Suprapubic skin (tissue), 4 donors: ENCODE measurements around the gene CYP4F22. TPM values are rescaled to one million over a fixed set of nuclear protein-coding genes. Genes with fewer than 3 reads are reported as not detected.
A peak's percentile ranks its signal among the peaks of the same experiment; 100 is the strongest.

ENCODE experiments used
- DNase-seq, 2 donors: peaks; one replicate each; pipeline ENCODE4 v3.0.0-alpha.2; 2019; ENCODE audit warnings: low spot score in 2 of 2
- H3K27ac ChIP-seq: fragments of 200-600 bp; sonication (generic); one replicate; pipeline ENCODE4 v1.5.1; 2019
- H3K27me3 ChIP-seq: fragments of 200-600 bp; sonication (generic); one replicate; pipeline ENCODE4 v1.5.1; 2019
- H3K36me3 ChIP-seq: fragments of 200-600 bp; sonication (generic); one replicate; pipeline ENCODE4 v1.5.1; 2019
- H3K4me1 ChIP-seq: fragments of 200-600 bp; sonication (generic); one replicate; pipeline ENCODE4 v1.5.1; 2019
- H3K4me3 ChIP-seq: fragments of 200-600 bp; sonication (generic); one replicate; pipeline ENCODE4 v1.5.1; 2019; ENCODE audit warnings: mild to moderate bottlenecking
- H3K9me3 ChIP-seq: fragments of 200-600 bp; sonication (generic); one replicate; pipeline ENCODE4 v1.5.1; 2019
- CTCF ChIP-seq, 2 donors: fragments of 200-600 bp in 1 of 2; fragments of 450-650 bp in 1 of 2; sonication (generic) in 1 of 2; IDR thresholded peaks; one replicate each; pipeline ENCODE4 v1.5.1; 2016 to 2019; ENCODE audit warnings: antibody characterized with exemption in 2 of 2, mild to moderate bottlenecking in 1 of 2, moderate library complexity in 1 of 2
- EP300 ChIP-seq: sonication (generic); formaldehyde crosslinking; IDR thresholded peaks from one replicate; pipeline ENCODE4 v1.6.1; 2017; ENCODE audit warnings: antibody characterized with exemption
- POLR2A ChIP-seq, 2 donors: fragments of 450-650 bp; IDR thresholded peaks; one replicate each; pipeline ENCODE4 v1.6.1; 2017; ENCODE audit warnings: antibody characterized with exemption in 2 of 2, mild to moderate bottlenecking in 2 of 2, moderate library complexity in 2 of 2
- POLR2AphosphoS5 ChIP-seq, 3 donors: sonication (generic); formaldehyde crosslinking; IDR thresholded peaks; one replicate each; pipeline ENCODE4 v1.6.1; 2017; ENCODE audit warnings: antibody characterized with exemption in 3 of 3
- WGBS: methylation state at CpG from one replicate; pipeline ENCODE4 v1.1.5; 2018; 5-methylcytosine and 5-hydroxymethylcytosine counted together
- total RNA-seq, 4 donors: library from RNA; depleted of rRNA; stranded (reverse); fragments of >200 nt; gene quantifications; one replicate each; pipeline ENCODE4 v1.1.0, GENCODE V29; 2016

CYP4F22 gene
- total RNA-seq, result 10 to 100 TPM; 26.0 to 77.7 (median 55.5) TPM

DNA sequence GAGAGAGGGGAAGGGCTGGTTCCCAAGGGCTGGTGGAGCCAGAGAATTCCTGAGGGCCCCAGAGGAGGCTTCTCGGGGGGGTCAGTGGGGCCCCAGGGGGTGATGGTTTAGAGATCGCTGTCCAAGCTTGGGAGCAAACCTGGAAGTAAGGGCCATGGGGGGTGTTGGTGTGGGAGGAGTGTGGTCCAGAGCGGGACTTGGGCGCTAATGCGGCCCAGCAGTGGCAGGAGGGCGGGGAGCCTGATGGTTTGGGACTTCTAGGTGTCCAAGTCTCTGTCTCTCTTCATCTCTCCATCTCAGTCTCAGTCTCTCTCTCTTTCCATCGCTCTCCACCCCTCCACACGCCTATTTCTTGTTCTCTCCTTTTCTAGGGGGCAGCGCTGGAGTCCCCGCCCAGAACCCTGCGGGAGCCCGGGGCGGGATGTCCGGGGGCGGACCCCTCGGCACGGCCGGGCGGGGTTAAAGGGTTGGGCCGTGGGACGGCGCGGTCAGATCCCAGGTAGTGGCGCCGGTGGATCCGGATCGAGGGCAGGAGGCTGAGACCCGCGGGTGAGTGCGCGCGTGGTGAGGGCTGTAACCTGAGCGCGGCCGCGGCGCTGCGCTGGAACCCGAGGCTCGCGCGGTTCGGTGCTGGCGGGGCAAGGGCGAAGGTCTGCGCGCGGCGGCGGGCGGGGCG is at the start of gene CYP4F22:
Gene CYP4F22 (plus strand): TSS at position 491 of the 676 bp plus-strand sequence. CDS start 16,812 bp downstream, outside the sequence.
- peak within 1 kb of the TSS; percentile 38 for H3K27ac ChIP-seq
- peaks cover 24% of the 10 kb centered on the region for H3K4me1 ChIP-seq
- no peaks in the 10 kb centered on the region for H3K36me3 ChIP-seq
- peak within 1 kb of the TSS; percentile 41 for H3K4me3 ChIP-seq
- WGBS, result 7% methylated on average over 27 of the region's 52 CpGs
- no peak for TF ChIP-seq EP300
- TF ChIP-seq POLR2AphosphoS5 (IDR thresholded peaks at IDR 0.05), result no peak
- no peak for TF ChIP-seq CTCF (IDR thresholded peaks at IDR 0.05)
- no peak for TF ChIP-seq POLR2A (IDR thresholded peaks at IDR 0.05)
- no peak for DNase-seq
- peaks cover 43% of the 10 kb centered on the region for H3K27me3 ChIP-seq
- no peaks in the 10 kb centered on the region for H3K9me3 ChIP-seq

GRCh38 chr19:15461694-15462093 is 46.6 kb upstream of the CYP4F22 start:
- H3K4me1 ChIP-seq, result peaks cover 19% of the 10 kb centered on the region
- no peak for TF ChIP-seq POLR2AphosphoS5 (IDR thresholded peaks at IDR 0.05)
- TF ChIP-seq POLR2A (IDR thresholded peaks at IDR 0.05), result no peak
- TF ChIP-seq CTCF (IDR thresholded peaks at IDR 0.05), result no peak
- no peak for TF ChIP-seq EP300
- no peaks in the 10 kb centered on the region for H3K9me3 ChIP-seq
- peaks cover 26% of the 10 kb centered on the region for H3K27me3 ChIP-seq
- 73% methylated on average over 2 of the region's 2 CpGs for WGBS
- DNase-seq, result no peak
- H3K36me3 ChIP-seq, result no peaks in the 10 kb centered on the region
- no peak overlapping the region for H3K27ac ChIP-seq
- no peak overlapping the region for H3K4me3 ChIP-seq

DNA sequence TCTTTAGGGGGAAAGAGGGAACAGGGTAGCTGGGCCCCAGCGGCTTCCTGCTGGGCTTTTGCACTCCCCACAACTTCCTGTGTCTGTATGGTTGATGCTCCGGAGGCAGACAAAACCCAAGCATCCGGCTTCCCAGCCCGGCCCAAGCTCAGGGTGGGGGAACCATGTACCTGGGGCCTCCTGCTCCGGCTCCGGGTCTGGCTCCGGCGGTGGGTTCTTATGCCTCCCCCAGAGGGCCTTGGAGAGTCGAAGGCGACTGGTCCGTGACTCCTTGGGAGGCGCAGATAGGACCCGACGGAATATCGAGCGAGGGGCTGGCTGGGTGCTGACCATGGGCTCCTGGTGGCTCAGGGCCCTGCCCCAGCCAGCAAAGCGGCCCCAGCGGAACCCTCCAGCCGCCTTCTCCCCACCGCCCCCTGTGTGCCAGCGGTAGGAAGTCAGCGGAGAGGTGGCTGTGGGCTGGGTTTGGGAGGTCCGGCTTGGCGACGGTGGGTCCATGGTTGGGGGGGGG is 44.4 kb upstream of the CYP4F22 start:
- peaks cover 5% of the 10 kb centered on the region for H3K4me1 ChIP-seq
- TF ChIP-seq POLR2A (IDR thresholded peaks at IDR 0.05) (no peak), POLR2AphosphoS5 (IDR thresholded peaks at IDR 0.05) (no peak), EP300 (no peak)
- no peaks in the 10 kb centered on the region for H3K9me3 ChIP-seq
- H3K4me3 ChIP-seq, result peak overlapping the region; percentile 45
- H3K27ac ChIP-seq, result no peak overlapping the region
- peak in 1 of 2 donors; percentile 63 for DNase-seq
- H3K27me3 ChIP-seq, result peaks cover 21% of the 10 kb centered on the region
- H3K36me3 ChIP-seq, result no peaks in the 10 kb centered on the region
- 47% methylated on average over 21 of the region's 25 CpGs for WGBS

GRCh38 chr19:15464394-15465385 is 43.6 kb upstream of the CYP4F22 start, which contains the start of gene RASAL3:
TSS of gene RASAL3 (minus strand) at chr19:15464544. CDS start at chr19:15464358, 186 bp downstream.
- 34% methylated on average over 17 of the region's 17 CpGs for WGBS
- H3K36me3 ChIP-seq, result no peaks in the 10 kb centered on the region
- no peaks in the 10 kb centered on the region for H3K9me3 ChIP-seq
- peaks cover 11% of the 10 kb centered on the region for H3K4me1 ChIP-seq
- no peak for DNase-seq
- peak within 1 kb of the TSS; percentile 45 for H3K4me3 ChIP-seq
- H3K27me3 ChIP-seq, result peaks cover 28% of the 10 kb centered on the region
- no peak within 1 kb of the TSS for H3K27ac ChIP-seq
- TF ChIP-seq CTCF (IDR thresholded peaks at IDR 0.05) (no peak), POLR2AphosphoS5 (IDR thresholded peaks at IDR 0.05) (no peak), POLR2A (IDR thresholded peaks at IDR 0.05) (no peak), EP300 (no peak)

DNA sequence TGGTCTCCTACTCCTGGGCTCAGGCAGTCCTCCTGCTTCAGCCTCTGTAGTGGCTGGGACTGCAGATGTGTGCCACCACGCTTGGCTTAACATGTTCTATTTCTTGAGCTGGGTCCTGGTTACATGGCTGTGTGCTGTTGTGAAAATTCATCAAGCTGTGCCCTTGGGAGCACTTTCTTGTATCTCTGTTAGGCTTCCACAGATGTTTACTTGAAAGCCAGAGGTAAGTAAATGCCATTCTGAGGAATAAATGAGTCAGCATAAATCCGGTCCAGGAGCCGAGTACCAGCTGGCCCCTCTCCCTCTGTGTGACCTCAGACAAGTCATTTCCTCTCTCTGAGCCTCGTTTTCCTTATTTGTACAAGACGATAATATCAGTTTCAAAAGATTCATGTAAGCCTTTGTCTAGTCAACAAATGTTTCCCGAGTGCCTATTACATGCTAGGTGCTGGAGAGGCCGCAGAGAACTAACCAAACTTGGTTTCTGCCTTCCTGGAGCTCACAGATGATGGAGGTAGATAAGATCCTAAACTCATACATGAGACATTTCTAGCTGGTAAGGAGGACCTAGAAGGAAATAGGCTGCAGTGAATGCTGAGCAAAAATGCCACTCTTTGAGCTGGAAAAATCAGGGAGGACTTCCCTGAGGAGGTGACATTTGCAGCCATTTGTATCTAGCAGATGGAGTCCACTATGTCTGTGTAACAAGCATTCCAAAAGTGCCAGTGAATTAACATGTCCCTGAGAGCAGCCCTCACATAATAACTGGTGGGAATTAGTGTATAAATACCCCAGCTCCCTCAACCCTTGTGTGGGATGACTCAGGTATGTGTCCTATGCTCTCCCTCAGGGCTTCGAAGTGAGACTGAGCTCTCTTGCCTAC is 41.2 kb upstream of the CYP4F22 start:
- Histone ChIP-seq H3K4me3 (no peak overlapping the region), H3K9me3 (no peaks in the 10 kb centered on the region), H3K27me3 (peaks cover 49% of the 10 kb centered on the region), H3K4me1 (peaks cover 14% of the 10 kb centered on the region), H3K27ac (no peak overlapping the region), H3K36me3 (no peaks in the 10 kb centered on the region)
- DNase-seq, result no peak
- no peak for TF ChIP-seq POLR2AphosphoS5 (IDR thresholded peaks at IDR 0.05)
- no peak for TF ChIP-seq EP300
- WGBS, result 47% methylated on average over 8 of the region's 8 CpGs
